NCI-H2227 (cell line): ENCODE results near the gene PELI3.
"Not testable (repeated sequence)": the region's sequence is repeated elsewhere in the genome, so short reads cannot be mapped to it uniquely, and the experiment has no call there.

Experiments used
- DNase-seq: peaks from one replicate; lab custom pipeline; 2025; ENCODE audit not compliant: unreplicated experiment; lab: John Stamatoyannopoulos, UW

The PELI3 gene

GRCh38 chr11:66447012-66447411 lies 19.7 kb upstream of the PELI3 start:
- DNase-seq: no peak

DNA sequence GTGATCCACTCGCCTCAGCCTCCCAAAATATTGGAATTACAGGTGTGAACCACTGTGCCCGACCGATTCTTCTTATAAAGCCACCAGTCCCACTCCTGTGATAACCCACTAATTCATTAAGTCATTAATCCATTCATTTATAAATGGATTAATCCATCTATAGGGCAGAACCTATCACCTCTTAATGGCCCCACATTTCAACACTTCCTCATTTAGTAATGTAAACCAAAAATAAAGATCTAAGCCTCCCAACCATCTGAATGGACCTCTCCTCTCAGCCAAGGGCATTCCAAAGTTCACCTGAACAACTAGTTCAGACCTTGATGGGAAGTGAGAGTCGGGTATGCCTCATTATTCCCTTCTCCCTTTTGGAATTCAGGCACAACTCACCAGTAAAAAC lies 18.2 kb upstream of the PELI3 start:
- no peak for DNase-seq

GRCh38 chr11:66450560-66450959 lies 16.1 kb upstream of the PELI3 start:
- no peak for DNase-seq

DNA sequence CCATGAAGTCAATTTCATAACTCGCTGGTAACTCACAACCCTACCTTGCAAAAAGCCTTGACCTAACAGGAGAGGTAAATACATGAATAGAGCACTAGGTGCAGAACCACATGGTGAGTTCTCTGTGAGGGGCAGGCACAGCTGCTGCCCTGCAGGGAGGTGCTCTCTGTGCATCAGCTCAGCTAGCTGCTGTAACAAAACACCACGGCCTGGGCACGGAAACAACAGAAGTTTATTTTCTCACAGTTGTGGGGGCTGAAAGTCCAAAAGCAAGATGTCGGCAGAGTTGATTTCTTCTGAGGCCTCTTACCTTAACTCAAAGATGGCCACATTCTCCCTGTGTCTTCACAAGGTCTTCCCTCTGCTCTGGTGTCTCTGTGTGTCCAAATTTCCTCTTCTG lies 15.0 kb upstream of the PELI3 start:
- DNase-seq: no peak

DNA sequence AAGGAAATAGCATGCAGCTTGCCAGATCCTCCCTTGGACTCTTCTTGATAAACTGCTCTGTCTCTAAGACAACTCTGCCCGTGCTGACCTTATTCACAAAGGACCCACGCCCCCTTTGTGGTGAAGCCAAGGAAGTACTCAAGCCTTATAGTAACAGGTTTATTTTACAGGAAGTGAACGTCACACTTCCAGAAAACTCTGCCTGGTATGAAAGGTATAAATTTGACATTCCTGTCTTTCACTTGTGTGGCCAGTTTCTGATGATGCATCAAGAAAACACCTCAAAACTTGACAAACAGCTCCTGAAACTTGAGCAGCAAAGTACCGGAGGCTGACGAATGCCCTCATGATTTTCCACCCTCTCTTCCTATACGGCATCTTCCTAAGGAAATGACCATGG lies 12.5 kb upstream of the PELI3 start:
- DNase-seq: peak; percentile 36

DNA sequence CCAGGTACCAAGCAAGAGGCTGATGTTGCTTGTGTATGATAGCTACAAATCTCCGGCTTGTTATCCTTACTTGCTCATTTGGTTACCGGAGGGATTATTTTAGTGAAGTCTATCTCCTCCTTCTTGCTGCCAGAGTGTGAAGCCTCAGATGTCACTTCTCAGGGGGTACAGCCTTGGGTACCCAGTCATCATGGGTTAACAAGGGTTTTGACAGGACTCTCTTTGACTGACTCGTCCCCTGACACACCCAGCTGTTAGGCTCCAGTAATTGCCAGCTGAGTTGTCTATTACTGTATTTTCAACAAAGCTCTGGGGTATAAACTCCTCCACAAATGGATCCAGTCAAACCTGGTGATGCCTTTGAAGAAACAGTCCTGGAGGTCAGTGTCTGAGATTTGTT lies 11.9 kb upstream of the PELI3 start:
- DNase-seq: no peak

DNA sequence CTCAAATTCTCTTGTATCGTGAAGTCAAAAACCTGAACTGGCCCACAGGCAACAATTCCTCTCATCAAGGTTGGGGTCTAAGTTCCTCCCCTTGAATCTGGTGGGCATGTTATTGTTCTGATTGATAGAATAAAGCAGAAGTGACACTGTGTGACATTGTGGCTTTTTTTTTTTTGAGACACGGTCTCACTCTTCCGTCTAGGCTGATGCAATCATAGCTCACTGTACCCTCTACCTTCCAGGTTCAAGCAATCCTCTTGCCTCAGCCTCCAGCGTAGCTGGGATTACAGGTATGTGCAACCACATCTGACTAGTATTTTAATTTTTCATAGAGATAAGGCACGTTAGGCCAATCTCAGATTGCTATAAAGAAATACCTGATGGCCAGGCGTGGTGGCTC lies 8.9 kb upstream of the PELI3 start:
- DNase-seq: no peak

DNA sequence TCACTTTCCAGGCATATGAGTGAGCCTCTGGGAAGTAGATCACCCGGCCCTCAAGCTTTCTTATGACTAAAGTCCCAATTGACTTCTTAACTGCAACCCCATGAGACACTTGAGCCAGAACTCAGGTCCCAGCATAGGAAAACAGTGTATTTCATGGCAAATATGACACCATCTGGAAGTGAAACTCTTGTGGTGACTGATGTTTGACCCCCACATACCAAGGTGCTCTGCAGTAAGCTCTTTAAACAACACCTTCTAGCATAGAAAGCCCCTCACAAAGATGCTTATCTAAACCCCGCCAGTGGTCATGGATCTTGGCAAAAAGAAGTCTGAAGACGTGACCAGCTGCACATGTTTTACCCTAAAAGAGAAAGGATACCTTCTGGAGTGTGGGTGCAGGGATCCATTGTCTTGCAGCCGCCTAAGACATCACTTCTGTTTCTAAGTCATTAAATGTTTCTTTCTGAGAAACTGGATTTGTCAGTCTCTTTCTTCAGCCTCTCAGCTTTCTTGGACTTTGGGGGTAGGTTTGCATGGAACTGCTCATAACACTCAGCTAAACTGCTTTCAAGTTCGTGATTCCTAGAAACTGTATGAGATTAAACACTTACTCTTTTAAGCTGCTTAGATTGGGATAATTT lies 7.4 kb upstream of the PELI3 start:
- DNase-seq: no peak

GRCh38 chr11:66462010-66462409 lies 4.7 kb upstream of the PELI3 start:
- no peak for DNase-seq

DNA sequence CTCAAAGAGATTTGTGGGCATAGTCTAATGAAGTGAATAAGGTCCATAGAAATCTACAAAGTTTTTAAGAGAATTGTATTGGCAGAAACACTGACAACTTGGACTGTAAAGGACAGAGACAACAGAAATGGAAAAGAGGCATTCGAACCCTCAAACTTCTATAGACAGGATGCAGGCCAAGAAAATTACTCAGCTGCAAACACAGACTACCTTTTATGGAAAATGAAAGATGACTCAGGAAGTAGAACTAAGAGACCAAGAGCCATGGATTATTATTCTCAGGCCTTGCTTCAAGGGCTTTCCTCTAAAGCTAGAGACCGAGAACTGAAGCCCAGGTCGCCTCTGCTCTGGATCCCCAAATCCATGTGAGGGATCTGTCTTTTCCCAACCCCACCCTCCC lies 3.8 kb upstream of the PELI3 start:
- DNase-seq: no peak

DNA sequence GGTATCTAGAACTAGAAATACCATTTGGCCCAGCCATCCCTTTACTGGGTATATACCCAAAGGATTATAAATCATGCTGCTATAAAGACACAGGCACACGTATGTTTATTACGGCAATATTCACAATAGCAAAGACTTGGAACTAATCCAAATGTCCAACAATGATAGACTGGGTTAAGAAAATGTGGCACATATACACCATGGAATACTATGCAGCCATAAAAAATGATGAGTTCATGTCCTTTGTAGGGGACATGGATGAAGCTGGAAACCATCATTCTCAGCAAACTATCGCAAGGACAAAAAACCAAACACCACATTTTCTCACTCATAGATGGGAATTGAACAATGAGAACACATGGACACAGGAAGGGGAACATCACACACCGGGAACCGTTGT lies 2.6 kb upstream of the PELI3 start:
- DNase-seq: not testable (repeated sequence)

GRCh38 chr11:66464916-66465315 lies 1.8 kb upstream of the PELI3 start:
- no peak for DNase-seq

DNA sequence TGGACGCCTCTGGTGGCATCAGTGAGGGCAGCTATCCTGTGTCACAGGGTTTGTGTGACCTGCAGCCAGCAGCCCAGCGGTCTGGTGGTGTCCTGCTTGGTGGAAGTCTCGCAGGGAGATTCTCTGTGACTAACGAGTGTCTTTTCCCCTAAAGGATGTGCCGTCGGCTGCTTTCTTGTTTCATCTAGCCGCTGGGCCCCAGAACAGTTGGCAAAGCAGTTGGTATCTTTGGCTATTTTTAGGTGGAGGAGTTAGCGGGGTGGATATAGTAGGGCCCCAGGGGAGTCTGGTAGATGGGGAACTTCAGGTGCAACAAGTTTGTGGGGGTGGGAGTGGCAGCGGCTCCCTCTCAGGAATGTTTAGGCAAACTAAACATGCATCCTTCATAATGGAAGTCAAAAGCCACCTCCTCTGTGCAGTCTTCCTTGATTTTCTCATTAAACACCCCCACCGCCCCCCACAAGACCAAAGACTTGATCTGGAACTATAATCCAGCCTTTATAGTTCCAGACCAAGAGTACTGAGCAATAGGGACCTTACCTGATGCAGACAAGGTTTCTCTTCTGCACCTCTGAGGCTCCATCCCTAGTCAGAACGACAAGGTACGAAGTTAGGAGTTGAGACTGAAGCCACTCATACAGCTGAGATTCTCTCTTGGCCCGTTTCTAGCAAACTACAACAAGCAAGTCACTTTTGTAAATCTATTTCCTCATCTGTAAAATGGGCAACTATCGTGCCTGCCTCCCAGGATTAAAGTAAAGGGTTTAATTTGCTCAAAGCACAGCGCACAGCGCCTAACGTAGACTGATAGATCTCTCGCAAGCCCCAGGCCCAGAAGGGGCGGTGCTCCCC lies 1.1 kb upstream of the PELI3 start:
- DNase-seq: no peak

DNA sequence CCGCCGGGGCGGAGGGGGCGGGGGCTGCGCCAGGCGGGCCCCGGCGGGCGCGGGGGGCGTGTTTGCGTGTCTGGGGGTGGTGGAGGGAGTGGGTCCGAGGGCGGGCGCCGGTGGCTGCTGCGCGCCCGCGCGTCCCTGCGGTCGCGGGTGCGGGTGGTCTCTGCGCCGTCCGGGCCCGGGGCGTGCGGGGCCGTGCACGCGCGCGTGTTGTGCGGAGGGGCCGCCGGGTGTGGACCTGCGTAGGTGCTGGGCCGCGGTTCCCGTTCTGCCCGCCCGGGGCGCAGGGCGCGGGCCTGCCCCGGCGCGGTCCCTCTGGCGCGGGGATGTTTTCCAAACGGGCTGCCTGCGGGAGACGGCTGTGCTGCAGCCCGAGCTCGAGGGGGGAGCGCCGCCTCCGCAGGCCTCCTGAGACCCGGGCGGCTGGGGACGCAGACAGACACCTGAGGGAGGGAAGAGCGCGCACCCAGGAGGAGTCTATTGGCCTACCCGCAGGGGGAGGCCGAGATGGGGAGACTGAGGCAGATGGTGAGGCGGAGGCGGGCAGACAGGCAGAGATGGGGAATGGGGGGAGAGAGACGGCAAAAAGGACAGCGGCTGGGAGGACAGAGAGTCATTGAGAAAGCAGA lies 442 bp downstream of the PELI3 start:
- peak; percentile 77 for DNase-seq

DNA sequence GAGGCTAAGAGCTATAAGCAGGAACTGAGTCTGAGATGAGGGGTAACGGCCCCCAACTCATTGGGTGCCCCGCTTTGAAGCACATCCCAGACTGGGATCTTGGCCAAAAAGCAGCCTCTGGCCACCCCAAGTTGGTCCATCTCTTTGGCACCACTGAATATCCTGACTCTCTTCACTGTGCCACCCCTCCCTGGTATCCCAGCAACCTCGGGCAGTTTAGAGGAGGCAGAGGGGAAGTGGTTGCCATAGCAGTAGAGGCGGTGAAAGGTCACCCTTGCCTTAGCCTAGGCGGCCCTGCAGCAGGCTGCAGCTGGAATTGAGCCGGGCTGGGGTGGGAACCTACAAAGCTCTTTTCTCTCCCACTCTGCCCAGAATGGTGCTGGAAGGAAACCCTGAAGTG lies 1.1 kb downstream of the PELI3 start:
- peak; percentile 61 for DNase-seq

GRCh38 chr11:66468691-66469090 lies 2.0 kb downstream of the PELI3 start:
- no peak for DNase-seq

GRCh38 chr11:66469441-66469840 lies 2.7 kb downstream of the PELI3 start:
- no peak for DNase-seq

GRCh38 chr11:66470015-66470414 lies 3.3 kb downstream of the PELI3 start:
- no peak for DNase-seq

GRCh38 chr11:66471142-66471541 lies 4.4 kb downstream of the PELI3 start:
- DNase-seq: no peak

DNA sequence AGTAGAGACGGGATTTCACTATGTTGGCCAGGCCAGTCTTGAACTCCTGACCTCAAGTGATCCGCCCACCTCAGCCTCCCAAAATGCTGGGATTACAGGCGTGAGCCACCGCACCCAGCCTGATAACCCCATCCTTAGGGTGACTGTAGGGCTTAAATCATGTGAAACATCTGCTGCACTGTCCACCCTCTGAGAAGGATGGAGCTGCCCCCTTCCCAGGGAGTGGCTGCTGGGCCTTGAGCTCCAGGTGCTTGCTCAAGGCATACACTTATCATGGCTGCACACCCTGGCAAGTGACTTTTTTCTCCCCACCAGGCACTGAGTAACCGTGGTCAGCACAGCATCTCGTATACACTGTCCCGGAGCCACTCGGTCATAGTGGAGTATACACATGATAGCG lies 5.3 kb downstream of the PELI3 start:
- DNase-seq: no peak

DNA sequence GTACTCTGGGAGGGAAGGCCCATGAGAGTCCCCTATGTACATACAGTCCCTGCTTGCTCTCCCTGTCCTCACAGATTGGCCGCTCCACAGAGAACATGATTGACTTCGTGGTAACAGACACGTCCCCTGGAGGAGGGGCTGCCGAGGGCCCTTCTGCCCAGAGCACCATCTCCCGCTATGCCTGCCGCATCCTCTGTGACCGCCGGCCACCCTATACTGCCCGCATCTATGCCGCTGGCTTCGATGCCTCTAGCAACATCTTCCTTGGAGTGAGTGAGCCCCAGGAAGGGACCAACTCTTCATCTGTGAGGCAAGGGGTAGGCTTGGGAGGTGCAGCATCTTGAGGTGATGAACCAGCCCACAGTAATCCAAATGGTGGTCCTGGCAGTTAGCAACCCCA lies 6.5 kb downstream of the PELI3 start:
- no peak for DNase-seq
